CD4-positive, alpha-beta T cell treated with Interleukin-6 at 100 ng/mL for 8 hours (primary cell): ENCODE measurements around the gene CCDC6.
"Not testable (repeated sequence)": the region's sequence is repeated elsewhere in the genome, so short reads cannot be mapped to it uniquely, and the experiment has no call there.

Experiments used
- DNase-seq: peaks from one replicate; pipeline ENCODE4 v3.0.0-alpha.2; 2020; ENCODE audit warnings: mixed read lengths, low spot score

Gene CCDC6

DNA sequence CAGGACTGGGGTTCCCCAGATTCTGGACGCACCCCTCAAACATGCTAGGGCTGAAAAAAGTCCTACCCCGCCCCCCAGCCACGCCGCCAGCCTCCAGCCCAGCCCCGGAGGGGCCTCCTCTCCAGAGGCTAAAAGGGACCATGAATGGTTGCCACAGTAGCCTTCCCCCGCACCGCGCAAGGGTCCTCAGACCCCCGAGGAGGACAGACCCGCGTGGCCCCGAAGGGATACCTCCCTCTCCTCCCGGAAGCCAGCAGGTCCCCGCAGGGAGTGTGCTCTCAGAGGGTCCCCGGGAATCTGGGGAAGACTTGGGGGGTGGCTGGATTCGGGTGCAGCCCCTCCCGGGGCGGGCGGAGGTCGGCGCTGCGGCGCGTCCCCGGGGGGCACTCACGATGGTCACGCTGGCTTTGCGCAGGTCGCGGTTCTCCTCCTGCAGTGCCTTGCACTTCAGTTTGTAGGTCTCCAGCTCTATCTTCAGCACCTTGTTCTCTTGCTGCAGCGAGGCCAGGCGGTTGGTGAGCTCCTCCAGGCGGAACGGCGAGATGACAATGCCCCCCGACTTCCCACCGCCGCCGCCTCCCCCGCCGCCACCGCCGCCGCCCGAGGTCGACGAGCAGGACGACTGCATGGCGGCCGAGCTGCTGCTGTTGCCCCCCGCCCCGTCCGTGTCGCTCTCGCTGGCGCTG lies 482 bp downstream of the CCDC6 start:
- no peak for DNase-seq

DNA sequence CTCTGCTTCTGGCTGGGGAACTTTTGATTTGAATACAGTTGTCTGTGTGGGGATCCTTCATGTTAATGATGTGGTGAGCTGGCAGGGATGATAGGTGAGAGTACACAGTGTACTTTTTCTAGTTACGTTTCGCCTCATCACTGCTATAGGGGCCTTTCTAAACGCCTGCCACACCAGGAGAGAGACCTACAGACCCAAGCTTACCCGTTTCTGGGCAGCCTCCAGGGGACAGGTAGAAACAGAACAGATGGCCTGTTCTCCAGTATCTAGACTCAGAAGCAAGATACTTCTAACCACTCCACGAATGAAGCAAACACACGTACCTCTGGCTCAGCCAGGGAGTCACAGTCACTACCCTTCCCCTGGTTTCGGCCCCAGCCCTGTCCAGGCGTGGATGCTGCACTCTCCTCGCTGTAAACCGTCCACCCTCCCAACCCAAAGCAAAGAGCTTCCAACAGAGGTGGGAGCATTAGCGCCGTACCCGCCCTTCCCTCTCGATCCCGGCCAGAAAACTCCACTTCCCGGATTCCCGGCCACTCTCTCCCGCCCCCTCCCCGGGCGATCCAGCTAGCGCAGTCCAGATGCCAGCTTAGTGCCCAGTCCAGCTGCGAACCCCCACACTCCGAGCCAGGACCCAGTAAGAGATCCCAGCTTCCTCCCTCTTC lies 1.2 kb downstream of the CCDC6 start:
- no peak for DNase-seq

DNA sequence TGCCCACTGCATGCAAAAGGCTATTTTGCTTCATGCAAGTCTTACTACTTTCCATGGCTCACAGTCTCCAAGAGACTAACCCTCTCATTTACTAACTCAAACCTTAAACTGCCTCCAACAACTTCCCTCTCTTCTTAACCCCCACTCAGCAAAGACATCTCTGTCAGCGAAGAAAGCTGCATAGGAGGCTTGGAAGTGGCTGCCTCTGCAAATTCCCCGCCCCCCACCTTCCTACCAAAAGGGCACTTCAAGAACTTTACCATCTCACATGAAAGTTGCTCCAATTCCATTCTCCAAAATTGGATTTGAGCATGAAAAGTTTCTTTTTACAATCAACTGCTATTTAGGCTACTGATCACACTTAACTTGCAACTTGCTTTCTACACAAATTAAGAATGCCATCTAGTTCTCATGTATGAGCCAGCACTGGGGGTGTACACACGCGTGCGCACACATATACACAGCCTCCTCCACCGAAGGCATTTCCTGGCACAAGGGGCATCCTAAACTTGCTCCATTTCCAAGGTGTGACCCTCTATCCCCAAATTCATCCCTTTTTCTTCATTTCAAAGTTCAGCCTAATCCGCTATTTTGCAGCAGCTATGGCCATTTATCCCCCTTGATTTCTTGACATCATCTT lies 1.8 kb downstream of the CCDC6 start:
- DNase-seq, result no peak

DNA sequence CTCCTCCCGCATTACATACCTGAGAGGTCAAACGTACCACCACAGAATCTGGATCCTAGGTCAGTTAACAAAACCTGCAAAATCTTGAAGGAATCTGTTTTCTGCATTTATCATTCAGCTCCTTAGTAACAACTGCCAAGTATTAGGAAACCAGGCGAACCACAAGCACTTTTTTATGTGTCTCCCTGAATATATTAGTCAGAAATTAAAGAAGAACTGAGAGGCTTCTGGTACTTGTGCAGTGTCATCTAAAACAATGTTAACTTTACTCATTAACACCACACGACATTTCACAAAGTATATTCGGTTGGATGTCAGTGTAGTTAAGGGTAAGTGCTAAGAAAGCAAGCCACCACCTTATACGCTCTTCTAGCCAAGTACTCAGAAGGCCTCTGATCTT lies 2.5 kb downstream of the CCDC6 start:
- no peak for DNase-seq

DNA sequence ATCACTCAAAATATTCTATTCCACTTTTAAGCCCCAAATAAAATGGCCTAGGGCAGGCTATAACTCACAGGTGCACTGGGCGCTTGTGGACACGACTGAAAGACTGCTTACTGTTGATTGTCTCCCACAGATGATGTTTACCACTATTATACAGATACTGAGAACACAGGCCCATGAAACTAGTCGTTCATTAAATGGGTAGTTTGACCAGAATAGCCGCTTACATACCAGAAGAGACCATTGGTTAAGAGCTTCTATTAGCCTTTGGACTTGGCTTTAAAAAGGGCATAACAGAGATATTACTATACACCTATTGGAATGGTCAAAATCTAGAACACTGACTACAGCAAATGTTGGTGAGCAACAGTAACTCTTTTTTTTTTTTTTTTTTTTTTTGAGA lies 4.3 kb downstream of the CCDC6 start:
- DNase-seq, result no peak

DNA sequence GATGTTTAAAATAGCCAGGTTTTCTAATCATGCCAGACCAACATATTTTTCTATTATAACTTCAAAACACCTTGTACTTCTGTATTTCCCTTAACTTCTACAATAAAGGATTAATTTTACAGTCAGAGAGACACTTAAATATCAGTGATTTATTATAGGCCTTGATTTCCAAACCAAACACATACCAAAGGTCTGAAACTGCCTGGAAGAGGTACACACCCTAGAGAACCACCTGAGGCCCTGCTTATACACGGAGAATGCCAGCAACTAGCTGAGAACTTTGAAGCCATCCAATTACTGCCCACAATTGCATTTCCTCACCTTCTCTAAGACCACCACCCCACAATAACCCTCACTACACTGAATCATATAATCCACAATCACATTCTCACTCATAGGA lies 4.9 kb downstream of the CCDC6 start:
- DNase-seq, result no peak

DNA sequence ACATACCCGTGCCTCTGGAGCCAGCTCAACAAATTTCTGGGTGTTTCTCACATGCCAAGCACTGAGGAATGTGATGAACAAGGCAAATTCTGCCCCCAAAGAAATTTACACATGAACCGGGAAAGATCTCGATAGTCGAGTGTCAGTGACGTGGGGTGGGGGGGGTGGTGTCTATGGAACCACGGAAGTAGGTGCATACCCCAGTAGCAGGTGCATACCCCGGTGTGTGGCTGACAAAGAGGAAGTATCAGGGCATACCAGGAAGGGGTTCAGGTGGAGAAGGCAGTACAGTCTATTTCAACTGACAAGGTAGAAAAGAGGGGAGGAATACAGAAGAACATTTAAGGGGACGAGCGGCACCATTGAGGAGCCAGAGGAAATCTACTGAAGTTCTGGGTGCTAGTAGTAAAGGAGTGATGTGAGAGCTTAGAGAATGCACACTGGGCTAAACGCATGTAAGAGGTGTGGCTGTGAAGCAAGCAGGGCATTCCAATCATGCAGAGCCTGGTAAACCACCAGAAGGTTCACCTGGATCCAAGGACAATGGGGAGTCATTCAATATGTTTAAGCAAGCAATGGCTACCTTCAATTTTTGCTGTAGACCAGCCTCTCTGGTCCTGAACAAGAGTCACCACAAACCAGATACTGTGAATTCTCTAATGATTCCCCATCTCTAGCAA lies 6.2 kb downstream of the CCDC6 start:
- no peak for DNase-seq

DNA sequence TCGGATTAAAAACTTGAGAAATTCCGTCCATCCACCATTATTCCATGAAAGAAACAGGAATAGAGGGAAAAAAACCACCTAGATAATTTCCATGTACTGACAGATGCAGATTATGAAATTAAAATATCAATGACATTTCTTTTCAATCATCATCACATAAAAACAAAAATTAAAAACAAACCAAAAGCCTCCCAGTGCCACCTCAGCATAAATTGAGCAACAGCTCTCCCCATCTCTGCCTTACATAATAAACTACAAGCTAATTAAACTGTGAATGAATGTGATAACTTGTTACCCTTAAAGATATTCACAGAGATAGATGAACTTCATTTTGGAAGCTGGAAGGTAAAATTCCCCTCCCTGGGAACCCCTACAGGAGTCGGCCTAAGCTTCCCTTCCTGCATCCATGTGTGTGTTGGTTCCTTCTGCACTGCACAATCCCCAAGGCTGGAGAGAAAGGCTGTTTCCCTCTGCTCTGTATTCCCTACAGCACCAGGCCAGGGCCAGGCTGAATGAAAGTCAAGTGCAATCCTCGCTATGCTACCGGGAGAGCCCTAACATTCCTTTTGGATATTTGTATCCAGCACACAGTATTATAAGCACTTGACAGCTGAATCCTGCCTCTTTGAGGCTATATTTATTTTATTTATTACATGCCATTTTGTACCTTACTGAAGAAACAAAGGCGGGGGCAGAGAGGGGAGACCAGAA lies 8.1 kb downstream of the CCDC6 start:
- no peak for DNase-seq

DNA sequence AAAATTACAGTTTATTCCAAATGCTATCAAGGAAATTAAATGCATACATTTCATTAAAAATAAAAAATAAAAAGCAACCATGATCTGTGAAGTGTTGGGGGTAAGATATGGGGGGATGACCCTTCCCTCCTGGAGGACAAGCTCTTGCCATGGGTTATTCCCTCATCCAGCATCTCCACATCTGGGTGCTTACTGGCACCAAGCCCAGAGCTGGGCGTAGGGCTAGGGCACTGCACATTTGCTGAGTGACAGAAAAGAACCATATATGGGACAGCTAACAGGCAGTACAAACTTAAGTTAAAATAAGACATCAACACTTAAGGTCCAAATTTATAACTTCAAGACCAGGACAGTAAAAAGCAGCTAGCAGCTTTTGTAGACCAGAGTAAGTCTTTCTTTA lies 10.2 kb downstream of the CCDC6 start:
- DNase-seq, result no peak

DNA sequence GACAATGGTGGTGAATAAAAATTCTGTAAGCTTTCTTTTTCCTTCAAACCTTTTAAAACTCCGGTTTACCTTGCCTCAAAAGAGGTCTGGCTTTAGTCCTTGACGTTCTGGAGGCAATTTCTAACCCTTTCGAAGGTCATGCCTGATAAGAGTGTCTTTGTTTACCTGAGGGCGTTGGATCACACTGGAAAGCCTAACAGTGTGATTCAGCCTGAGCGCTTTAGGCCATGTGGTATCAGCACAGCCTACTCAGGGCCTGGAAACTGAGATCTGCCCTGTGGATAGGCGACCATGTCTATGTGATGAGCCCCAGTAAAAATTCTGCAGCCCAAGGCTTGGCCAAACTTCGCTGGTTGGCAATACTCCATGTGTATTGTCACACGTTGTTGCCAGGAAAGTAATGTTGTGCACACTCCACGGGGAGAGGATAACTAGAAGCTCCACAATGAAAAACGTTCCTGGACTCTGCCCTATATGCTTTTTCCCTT lies 10.7 kb downstream of the CCDC6 start:
- DNase-seq, result no peak

DNA sequence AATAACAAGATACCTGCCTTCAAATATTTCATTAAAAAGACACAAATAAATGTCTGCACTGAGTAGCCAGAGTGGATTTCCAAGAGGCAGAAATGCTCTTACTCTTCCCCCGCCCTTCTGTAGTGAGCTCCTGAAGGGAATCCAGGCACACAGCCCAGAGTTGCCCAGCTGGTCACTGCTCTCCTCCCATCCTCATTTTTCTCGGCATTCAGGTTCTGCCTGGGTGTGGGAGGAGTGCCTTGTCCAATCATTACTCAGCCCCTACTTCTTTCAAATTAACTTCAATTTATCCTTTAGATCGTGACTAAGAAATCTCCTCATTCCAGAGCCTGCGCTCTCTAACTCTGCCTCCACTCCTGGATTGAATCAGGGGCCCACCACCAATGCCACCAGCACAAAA lies 12.2 kb downstream of the CCDC6 start:
- DNase-seq, result no peak

DNA sequence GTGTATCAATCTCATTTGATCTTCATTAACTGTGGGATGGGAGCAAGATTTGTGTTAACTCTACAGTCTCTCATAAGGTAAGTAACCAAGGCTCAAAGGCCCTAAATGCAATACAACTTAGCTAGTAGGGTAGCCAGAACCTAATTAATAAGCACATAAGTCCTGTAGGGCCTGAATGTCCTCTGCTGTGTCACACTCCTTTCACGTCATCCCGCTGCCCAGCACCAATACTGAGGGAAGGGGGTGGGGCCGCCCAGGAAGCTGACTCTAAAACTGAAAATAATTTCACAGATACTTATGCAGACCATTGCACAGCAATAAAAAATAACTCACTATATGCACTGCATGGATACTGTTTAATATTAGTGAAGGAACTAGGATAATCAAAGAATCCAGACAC lies 13.7 kb downstream of the CCDC6 start:
- DNase-seq, result no peak

DNA sequence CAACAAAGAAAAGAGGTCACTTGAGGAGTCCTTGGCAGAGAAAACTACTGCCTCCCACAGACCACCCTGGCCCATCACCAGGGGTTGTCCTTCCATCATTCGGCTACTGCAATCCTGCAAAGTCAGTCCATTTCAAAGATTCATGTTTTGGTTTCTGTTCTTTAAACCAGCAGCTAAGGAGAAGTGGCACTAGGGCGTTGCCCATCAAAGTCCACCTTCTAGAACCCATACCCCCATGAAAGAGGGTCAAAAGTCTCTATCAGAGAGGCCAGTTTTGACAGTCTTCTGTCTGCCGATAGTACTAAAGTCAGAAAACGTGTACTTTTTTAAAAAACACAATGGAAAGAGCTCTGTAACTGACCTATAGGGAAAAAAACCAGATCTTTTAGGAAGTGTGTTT lies 14.4 kb downstream of the CCDC6 start:
- no peak for DNase-seq

DNA sequence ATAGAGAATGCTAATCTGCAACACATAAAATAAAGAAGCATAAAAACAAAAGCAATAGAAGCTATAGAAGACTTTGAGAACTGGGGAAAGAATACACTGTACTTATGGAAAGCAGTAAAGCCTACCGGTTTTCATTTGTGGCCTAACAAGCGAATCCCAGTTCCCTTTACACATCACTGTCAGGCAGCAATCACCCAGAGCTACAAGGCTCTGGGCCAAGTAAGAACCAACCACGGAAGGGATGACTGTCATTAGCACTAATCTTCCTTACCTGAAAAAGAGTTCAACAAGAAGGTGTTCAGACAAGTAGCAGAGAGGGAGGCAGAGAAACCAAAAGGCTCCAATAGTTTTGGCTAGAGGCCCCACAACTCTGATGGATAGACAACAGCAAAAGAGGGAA lies 15.0 kb downstream of the CCDC6 start:
- no peak for DNase-seq

DNA sequence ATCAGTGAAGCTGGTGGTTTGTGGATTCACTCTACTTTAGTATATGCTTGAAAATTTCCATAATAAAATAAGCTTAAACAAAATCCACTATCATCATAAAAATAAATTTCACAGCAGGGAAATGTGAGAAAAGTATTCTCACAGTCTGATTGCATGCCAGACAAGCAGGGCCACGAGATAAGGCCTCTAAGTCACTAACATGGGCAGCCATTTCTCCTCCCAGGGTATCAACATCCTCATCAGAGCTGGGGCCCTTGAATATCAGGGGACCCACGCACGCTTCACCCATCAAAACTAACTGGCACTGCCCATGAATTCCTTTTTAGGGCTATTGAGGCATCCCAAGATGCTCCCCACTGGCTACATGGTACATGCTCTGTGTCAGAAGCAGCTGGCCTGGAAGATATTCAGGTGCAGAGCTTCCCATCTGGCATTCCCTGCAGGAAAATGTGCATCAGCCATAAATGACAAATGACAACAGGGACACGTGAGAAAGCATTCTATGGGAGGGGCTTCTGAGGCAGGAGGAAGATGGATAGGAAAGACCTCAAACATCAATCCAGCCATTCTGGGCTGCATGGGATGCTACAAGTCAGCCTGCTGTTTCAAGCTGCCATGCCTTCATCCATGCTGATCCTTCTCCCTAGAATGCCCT lies 17.4 kb downstream of the CCDC6 start:
- no peak for DNase-seq

DNA sequence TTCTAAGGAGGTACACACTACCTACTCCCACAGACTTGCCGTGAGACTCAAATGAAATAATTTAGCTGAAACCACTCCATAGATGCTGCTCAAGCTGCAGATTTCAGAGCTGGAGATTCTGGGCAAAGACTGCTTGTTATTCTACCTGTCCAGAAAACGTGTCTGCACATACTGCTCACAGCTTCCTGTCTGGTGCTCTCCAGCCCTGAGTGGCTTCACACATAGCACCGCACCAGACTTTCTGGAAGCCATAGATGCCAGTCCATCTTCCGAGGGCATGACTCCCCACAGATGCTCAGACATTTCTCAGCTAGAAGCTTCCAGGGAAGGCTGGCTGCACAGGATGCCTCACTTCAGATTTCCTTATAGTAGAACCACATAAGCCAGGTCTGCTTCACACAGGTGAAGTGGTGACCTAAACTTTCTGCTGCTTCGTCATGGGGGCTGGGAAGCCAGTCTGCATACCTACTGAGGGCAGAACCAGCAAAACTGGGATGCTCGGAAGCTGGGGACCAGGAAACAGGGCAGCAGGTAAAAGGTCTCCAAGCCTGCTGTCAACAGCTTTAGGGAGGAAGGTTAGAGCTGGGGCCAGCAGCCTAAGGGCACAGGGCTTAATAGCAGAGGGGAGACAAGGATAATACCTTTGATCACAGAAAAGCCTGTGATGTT lies 18.2 kb downstream of the CCDC6 start:
- no peak for DNase-seq

DNA sequence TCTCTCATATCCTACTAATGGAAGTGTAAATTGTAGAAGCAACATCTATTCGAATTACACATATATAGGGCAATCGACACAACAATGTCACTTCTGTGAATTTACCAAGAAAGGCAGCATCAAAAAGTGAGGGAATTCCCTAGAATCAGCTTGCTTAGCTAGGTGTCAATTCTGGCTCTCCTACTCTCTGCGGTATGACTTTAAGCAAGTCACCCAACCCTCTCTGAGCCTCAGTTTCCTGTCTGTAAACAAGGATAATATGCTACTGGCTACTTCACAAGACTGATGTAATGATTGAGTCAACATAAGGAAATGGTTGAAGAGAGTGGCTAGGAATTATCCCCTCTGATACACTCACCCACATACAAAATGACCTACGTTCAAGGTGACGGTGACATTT lies 19.4 kb downstream of the CCDC6 start:
- no peak for DNase-seq

DNA sequence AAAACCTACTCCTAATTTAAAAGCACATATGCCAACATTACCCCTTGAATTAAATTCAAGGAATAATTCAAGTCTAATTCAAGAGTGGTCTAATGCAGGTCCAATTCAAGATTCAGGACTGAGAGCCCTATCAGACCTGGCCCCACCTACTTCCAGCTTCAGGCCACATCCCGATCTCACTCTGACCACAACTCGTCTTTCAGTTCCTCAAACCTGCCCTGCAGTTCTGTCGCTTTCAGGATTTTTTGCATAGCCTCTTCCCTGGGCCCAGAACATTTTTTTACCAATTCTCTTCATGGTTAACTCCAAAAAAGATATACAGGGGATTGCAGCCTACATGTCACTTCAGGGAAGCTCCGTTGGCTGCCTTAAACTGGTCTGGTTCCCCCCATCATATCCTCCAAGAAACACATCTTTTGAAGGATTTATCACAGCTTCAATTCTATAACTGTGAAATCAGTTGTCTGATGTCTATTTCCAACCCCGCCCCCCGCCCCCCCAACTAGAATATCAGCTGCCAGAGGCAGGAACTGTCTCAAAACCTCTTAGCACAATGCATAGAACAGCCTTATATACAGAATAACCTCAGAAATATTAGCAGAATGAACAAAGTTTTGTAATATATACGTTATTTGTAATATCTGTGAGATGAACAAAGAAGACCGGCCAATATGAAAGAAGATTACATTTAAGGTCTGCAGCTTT lies 20.8 kb downstream of the CCDC6 start:
- DNase-seq, result no peak

DNA sequence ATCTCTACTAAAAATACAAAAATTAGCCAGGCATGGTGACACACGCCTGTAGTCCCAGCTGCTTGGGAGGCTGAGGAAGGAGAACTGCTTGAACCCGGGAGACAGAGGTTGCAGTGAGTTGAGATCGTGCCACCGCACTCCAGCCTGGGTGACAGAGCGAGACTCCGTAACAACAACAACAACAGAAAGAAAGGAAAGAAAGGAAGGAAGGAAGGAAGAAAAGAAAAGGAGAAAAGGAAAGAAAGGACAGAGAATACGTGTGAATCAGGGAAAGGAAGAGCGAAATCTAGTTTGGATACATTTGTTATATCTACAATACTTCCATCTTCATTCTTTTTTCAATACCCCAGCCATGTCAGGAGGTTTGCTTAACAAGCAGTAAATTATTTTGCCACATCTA lies 21.5 kb downstream of the CCDC6 start:
- not testable (repeated sequence) for DNase-seq

DNA sequence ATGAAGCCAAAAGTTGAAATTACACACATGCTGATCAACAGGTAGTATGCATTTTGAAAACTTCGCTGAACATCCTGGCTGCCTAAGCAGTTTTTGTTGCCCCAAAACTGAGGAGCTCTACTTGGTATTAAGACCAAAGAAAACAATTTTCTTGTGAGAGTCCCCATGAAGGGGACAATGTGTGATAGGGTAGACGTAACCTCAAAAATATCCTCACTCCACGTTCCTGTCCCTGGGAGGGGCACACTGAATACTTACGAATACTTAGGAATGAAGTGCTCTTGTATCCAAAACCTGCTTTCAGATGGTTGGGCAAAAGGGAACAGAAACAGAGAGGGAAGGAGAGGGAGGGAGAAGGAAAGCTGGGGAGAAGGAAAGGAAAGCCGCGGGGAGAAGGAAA lies 24.7 kb downstream of the CCDC6 start:
- no peak for DNase-seq
